Measurements from ENCODE around the gene SGCD.

SGCD gene

DNA sequence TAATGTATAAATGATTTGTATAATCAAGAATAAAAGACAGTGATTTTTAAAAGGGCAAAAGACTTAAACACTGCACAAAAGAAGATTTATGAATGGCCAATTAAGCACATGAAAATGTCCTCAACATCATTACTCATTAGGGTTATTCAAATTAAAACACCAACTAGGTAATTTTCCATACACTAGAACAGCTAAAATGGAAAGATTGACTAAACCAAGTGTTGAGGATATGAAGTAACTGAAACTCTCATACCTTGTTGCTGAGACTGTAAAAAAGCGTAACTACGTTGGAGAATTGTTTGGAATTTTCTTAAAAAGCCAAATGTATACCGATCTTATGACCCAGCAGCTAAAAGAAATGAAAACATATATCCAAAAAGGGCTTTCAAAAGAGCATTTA, 144.9 kb downstream of the SGCD start:
- DNase-seq = no peak

DNA sequence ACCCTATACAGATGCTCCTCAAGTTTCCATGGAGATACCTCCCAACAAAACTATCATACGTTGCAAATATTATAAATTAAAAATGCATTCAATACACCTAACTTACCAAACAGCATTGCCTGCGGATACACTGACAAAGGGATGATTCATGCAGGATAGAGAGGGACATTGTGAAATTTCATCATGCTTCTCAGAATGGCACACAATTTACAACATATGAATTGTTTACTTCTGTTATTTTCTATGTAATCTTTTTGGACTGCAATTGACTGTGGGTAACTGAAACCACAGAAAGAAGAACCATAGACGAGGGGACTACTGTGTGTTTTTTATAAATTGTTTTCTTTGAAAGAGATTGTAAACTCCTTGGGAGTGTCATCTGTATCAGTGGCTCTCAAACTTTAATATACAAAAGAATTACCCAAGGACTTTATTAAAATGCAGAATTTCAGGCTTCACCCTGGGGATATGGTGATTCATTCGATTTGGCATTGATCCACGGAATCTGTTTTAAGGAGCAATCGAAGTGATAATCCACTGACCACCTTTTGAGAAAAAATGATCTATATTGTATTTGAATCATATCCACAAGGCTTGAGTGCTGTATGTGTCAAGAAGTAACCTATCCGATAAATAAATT, 146.4 kb downstream of the SGCD start:
- DNase-seq = no peak

DNA sequence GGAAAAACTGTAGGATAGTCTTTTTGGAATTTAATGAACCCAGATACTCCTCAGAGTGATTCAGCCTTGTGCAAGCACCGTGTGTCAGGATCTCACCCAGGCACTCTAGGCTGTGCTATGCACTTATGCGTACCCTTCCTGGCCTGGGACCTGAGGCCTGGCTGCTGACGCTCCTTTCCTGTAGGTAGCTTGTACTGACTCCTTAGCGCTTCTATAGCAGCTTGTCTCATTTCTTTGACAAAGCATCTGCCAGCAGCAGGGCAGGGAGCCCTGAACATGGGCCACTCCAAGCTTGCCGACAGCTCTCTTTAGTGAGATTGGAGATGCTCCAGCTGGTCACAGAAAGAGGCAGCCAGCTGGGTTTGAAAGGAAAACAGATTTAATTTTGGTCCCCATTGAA, 147.3 kb downstream of the SGCD start:
- peak; percentile 56 for DNase-seq

DNA sequence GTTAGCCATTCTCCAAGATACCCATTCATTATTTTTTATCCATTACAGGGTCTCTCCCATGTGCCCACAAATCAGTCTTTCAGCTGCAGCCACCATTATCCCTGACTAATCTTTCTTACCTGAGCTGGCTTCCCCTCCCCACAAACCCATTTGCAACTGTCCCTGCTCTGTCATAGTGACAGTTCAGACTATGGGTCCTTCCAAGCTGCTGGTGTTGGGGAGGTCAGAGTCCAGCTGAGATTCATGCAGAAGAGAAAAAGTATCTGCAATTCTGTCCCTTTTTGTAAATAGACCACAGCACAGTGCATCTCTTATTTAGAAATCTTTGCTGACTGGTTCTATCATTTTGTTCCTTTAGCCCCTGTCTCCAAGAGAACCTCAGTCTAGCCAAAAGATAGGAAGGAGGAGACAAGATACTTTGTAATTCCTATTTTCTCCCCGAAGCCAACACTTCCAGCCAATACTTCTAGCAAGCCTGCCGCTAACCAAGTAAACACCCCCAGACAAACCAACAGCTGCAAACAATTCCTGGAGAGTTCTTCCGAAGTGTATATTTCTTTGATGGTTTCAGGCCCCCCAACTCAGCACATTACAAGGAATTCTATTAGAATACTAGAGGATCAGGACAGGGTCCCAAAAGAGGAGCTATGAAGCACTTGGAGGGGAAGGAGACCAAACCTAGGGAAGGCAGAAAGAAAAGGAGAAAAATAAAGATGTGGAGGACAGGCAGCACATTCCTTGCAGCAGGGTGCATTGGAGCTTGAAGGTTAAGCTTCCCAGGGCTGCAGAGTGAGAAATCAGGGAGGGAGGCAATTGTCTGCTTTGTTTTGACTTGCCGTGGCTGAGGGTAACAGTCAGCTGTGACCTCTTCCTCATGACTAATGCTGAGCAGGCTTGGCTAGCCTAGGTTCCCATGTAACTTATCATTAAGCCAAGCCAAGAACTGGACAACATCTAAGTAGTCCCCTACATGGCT, 148.5 kb downstream of the SGCD start:
- DNase-seq = peak; percentile 53

DNA sequence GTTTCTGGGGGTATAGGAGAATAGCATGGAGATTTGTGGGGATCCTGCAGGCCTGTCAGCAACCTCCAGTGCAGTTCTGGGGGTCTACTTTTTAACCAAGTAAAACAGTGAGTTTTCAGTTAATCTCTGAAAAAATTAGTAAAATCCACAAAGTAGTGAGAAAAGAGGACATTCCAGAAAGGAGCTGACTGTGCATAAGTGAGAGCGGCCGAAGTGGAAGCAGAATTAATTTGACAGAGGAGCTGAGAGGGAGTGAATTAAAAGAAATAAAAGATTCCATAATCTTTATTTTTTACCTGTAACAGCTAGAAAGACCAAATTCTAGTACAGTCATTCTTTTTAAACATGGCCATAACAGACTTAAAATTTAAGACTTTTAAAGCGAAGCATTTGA, 149.2 kb downstream of the SGCD start:
- no peak for DNase-seq

DNA sequence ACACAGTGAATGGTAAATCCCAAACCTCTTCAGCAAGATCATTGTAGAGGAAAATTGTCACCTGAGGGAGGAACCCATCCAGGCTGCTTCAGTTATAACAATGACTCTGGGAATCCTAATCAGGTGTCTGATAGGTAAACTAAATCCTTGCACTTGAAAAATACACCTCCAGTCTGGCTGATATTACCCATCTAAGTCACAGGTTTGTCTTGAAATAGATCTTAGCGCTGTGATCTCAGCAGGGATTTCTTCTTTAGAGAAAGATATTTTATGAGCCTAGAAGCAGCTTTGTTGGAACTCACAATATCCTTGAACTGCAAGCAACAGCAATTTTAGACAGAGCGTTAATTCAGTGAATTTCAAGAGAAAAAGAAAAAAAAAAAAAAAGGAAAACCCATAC, 149.7 kb downstream of the SGCD start:
- no peak for DNase-seq

DNA sequence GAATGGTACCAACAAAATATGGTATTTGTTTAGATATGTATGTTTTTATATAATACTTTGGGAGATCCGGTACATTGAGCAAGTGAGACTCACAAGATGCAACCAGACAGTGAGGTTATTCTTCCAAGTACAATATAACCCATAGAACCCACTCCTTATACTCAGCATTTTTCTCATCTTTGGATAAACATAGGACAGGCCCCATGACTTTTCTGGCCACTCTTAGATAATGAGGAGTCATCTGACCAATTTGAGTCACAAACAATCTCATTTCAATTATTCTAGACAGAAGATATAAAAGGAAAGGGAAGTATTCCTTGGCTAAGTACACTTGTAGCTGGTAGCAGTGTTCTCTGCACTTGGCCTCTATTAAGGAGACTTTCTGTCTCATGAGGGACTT, 150.2 kb downstream of the SGCD start:
- DNase-seq = no peak

DNA sequence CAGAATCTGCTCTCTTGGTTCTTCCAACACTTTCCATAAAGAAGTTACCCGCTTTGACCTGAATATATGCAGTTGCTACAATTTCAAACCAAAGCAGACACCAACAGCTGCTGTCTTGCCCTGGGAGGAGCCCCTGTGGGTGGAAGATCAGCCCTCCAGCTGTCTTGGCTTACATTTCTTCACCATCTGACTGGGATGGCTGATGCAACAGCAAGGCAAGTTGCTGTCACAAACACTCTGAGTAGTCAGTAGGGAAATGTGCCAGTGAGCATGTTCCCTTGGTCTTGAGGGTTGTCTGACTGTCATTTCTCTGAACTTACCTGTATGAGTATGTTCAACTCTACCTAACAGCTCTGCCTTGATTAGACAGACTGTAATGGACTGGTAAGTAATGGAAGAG, 152.9 kb downstream of the SGCD start:
- peak; percentile 75 for DNase-seq

DNA sequence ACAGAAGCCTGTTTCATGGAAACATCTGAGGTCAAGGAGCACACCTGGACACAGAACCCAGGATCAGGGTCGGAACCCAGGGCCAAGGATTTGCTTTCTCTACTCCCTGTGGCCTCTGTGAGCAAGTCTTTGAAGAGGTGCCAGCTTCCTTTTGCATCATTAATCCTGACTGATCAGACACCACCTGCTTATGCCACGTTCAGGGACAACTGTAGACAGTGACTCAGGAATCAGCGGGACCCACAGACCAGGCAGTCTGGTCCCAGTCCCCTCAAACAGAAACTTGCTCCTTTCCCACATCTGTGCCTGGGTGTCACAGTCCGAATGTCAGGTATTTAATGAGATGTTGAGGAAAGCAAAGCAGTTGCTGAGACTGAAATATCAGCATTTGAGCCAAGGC, 154.8 kb downstream of the SGCD start:
- peak; percentile 36 for DNase-seq

DNA sequence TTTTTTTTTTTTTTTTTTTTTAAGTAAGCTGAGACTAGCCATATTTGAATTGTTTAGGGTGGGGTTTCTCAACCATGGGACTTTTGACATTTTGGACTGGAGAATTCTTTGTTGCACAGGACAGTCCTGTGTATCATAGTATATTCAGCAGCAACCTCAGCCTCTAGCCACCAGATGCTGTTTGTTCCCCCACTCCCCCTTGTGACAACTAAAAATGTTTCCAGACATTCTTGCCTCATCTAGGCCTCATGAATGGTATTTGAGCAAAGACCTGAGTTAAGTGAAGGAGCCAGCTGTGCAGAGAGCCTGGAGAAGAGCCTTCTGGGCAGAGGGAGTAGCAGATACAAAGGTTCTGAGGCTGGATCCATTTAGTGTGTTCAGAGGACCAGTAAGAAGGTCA, 155.9 kb downstream of the SGCD start:
- no peak for DNase-seq

DNA sequence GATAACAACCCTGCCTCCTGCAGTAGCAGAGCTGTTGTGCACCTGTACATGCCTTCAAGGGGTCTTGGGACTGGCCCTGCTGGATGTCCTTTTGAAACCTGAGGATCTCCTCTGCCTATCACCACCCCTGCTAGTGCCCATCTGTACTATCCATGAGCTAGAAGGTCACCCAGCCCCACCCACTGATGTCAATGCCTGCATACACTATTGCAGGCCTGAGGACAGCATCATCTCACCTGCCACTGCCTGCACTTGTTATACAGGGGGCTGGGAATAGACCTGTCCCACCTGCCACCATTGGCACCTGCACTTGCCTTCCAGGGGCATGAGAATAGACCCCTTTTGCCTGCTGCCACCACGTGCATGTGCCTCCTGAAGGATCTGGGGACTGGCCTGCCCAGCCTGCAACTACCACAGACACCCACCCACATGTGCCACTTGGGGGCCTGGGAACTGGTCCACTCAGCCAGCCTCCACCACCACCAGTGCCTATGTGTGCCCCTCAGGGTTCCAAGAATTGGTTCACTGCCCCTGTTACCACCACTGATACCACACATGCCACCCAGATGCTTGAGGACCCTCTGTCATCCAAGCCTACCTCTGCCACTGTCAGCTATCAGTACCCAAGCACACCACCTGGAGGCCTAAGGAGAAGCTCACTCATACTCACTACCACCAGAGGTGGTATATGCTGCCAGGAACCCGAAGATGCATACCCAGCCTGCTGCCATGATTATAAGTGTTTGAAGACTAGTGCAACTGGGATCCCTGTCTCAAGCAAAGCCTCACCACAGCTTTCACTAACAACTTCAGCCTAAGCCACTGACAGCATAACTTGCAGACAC, 159.7 kb downstream of the SGCD start:
- no peak for DNase-seq

DNA sequence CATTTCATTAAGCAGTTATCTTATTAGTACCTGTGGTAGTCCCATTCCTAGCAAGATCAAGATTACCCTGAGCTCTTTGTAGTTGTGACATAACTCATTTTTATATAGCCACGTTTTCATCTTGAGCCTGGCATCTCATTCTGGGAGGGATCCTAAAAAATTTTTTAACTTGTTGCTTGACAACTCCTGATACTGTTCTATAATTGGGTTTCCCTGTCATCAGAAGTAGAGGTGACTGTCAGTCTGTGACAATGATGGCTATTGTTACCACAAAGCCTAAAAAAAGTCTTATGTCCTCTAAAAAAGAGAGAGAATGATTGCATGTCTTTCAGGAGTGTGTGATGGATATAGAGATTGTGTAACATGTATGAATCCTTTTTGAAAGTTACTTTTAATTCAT, 164.8 kb downstream of the SGCD start:
- no peak for DNase-seq

DNA sequence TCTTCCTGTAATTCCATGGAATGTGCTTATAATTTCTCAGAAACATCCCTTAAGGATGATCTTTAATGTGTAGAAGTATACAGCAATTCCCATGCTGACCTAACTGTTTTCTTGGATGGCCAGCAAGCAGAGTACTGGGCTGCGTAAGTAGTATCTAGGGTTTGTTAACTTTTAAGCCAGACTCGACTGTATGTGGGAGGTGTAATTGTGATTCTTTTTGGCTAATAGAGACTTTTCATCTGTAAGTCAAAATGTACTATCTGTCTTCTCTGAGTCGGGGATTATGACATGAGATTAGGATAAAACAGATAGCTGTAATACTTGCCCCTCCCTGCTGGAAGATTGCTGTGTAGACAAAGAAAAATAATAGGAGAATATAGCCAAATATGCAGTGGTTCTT, 169.3 kb downstream of the SGCD start:
- no peak for DNase-seq

DNA sequence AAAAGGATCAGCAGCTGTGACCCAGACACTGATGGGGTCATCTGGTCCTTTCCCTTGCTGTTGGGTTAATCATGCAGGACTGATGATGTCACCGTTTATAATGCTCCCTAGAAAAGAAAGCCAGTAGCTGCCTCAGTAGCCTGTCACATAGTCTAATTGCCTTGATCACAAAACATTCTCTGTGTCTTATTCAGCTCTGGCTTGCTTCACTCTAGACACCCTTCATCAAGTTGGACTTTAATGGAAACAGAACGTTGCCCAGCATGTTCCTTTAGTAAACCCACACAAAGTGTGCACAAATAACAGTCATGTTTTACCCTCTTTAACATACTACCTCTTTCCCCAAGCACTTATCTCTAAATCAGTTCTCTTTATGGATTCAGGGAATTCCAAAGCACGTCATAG, 170.8 kb downstream of the SGCD start:
- DNase-seq = no peak

DNA sequence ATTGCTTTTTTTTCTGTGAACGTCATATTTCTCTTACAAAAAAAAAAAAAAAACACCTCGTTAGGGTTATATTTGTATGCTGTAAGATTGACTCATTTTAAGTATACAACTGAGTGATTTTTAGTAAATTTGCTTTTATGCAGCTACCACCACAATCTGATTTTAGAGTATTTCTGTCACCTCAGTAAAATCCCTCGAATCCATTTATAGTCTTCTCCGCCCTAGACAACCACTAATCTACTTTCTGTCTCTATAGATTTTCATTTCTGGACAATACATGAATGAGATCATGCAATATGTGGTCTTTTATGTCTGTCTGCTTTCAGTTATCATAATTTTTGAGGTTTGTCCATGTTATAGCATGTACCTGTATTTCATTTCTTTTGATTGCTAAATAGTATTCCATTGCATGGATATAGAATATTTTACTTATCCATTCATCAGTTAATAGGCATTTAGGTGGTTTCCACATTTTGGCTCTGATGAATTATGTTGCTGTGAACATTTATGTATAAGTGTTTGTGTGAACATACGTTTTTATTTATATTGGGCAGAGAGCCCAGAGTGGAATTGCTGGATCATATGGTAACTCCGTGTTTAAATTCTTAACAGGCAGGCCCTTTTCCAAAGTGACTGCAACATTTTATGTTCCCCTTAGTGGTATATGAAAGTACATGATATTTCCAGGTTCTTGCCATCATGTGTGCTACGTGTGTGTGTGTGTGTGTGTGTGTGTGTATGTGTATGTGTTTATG, 171.4 kb downstream of the SGCD start:
- DNase-seq = no peak

DNA sequence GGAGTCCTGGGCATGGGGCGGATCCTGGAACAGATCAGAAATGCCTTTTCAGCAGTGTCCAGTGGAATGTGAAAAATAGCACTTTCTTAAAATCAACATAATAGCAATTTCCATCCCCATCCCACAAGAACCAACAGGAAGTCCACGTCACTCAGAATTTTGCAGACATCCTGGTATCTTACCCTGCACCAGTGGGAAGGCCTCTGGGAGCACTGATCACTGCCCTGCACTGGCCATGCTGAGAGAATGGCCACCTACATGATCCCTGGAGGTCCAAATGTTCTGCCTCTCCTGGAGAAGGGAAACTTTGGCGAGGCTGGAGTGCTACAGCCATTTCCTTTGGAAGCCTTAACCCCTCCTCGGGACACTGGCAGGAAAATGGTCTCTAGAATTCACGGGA, 173.8 kb downstream of the SGCD start:
- no peak for DNase-seq

DNA sequence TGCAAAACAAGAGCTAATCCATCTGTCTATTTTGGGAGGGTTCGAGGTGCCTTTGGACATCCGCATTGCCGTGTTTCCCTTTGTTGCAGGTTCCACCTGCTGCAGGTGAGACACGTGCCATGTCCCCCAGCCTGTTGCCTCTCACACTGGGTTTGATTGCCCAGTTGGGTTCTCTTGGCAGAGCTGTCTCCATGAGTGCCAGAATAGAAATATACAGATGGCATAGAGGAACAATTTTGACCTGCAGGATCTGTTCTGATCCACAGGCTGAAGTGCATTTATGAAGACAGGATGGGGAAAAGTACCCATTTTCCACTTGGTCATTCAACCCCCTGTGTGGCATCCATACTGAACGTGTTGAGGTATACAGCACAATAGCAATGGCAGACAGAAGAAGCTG, 178.1 kb downstream of the SGCD start:
- DNase-seq = no peak

DNA sequence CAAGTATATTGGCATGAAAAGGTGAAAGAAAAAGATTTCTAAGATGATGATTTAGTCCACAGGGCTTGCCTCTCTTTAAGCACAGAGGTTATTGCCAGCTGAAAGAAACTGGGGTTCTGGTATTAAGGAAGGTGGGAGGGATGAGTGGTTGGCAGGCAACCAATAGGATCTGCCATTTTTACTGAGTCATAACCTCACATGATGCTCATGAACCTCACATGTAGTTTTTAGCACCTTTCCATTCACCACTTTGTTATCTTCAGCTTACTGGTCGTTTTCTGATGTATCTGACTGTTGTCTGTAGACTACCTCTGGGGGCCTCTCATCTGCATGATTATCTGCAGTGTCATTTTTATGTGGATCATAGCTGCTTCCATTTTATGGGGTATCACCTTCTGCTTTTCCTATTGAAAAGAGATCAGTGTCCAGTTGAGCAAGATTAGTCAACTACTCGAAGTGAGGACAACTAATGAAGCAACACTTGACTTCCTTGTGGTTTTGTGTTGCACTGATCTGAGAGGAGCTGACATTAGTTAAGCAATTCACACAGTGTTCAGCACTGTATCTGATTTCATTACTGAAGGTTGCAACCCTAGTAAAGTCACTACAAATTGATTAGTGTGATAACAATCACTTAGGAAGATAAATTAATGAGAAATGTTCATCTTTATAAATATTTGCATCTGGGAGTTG, 186.3 kb downstream of the SGCD start:
- no peak for DNase-seq

DNA sequence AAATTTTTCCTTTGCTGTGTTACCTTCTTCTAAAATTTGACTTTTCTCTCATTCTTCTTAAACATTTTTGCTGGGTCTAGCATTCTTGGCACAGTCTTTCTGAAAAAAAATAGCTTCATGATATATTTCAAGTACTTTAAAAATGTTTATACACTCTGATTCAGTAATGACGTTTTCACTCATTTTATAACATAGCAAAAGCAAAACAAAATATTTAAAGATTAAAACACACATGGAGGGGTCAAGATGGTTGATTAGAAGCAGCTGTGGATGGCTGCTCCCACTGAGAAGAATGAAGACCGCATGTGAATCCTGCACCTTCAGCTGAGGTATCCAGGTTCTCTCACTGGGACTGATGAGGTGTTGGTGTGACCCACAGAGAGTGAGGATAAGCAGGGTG, 188.2 kb downstream of the SGCD start:
- DNase-seq = no peak

DNA sequence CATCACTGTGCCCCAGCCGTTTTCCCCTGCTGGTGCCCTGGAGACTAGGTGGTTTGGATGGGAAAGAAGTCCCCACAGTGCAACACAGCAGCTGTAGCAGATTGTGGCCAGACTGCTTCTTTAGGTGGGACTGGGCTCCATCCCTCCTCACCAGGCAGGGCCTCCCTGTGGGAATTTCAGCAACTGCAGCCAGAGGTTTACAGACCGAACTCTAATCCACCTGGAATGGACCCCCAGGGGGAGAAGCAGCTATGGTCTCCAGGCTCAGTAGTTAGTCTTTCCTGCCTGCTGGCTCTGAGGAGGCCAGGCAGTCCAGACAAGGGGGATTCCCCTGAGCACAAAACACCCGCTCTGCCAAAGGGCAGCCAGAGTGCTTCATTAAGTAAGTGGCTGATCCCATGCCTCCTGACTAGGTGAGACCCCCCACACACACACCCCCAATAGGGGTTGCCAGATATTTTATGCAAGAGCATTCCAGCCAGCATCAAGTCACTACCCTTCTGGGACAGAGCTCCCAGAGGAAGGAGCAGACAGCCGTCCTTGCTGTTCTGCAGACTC, 188.9 kb downstream of the SGCD start:
- no peak for DNase-seq

DNA sequence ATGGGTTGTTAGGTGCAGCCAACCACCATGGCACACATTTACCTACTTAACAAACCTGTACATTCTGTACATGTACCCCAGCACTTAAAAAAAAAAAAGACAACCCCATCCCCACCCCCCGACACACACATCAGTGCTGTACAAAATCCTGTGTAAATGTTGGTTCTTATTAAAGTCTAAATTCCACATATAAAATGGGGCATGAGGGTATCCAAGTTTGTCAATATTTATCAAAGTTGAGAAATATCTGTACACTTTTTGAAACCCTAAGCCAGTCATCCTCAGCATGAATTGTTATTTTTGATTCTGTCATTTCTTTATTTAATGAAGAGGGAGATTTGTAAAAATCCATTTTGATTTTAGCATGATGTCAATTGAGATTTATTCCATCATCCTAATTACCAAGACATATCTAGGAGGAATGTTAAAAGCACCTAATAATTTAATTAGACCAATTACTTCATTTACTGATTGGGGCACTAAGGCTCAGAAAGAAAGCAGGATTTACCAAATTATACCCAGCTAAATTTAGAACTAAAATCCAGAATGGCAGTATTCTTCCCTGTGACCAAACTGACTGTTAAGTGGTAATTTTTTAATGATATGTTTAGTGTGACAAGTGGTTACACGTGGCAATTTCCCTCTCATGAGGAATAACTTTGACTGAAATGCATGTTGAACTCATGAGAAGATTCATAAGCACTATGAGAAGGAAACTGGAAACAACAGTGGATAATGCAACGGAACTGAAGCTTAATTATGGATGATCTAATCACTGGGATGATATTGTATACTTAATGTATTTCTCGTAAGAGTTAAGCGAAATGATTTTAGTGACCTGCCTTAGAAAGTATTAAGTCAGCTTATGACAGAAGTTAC, 195.9 kb downstream of the SGCD start:
- DNase-seq = no peak
